MM.1S (cell line): ENCODE results near the gene CATSPERZ.

Experiments used
- DNase-seq: peaks from one replicate; pipeline ENCODE4 v3.0.0-alpha.2; 2015
- H2AFZ ChIP-seq: fragments of 300-600 bp; sonication (generic); 2 replicates; pipeline ENCODE4 v1.6.0; 2016; ENCODE audit warnings: antibody characterized with exemption, low read length
- H3F3A ChIP-seq: fragments of 300-600 bp; sonication (generic); 2 replicates; pipeline ENCODE4 v1.6.1; 2016; ENCODE audit warnings: mild to moderate bottlenecking, antibody characterized with exemption, low read length, moderate library complexity, mixed read lengths; ENCODE audit not compliant: insufficient read depth
- H3K27ac ChIP-seq: fragments of 300-600 bp; sonication (generic); 2 replicates; pipeline ENCODE4 v1.5.1; 2016; ENCODE audit warnings: mild to moderate bottlenecking, low read length
- H3K27me3 ChIP-seq: fragments of 300-600 bp; sonication (generic); replicated peaks from 2 replicates; pipeline ENCODE4 v1.6.0; 2016; ENCODE audit warnings: low read length; ENCODE audit not compliant: insufficient read depth
- H3K36me3 ChIP-seq: fragments of 300-600 bp; sonication (generic); replicated peaks from 2 replicates; pipeline ENCODE4 v1.6.1; 2016; ENCODE audit warnings: mild to moderate bottlenecking, low read length, mixed read lengths; ENCODE audit not compliant: insufficient read depth
- H3K4me1 ChIP-seq: fragments of 300-600 bp; sonication (generic); 2 replicates; pipeline ENCODE4 v1.6.1; 2016; ENCODE audit warnings: low read length, mixed read lengths
- H3K4me2 ChIP-seq: fragments of 300-600 bp; sonication (generic); 2 replicates; pipeline ENCODE4 v1.6.0; 2016; ENCODE audit warnings: low read depth, low read length
- H3K4me3 ChIP-seq: fragments of 300-600 bp; sonication (generic); 2 replicates; pipeline ENCODE4 v1.5.1; 2016; ENCODE audit warnings: low read length, mixed read lengths
- H3K79me2 ChIP-seq: fragments of 300-600 bp; sonication (generic); 2 replicates; pipeline ENCODE4 v1.6.1; 2016; ENCODE audit warnings: mixed run types, low read length, mixed read lengths
- H3K9ac ChIP-seq: fragments of 300-600 bp; sonication (generic); 2 replicates; pipeline ENCODE4 v1.6.1; 2016; ENCODE audit warnings: low read length, mixed read lengths
- H3K9me2 ChIP-seq: fragments of 300-600 bp; sonication (generic); replicated peaks from 2 replicates; pipeline ENCODE4 v1.6.1; 2016; ENCODE audit warnings: mild to moderate bottlenecking, low read length, mixed read lengths; ENCODE audit not compliant: insufficient read depth
- H3K9me3 ChIP-seq: fragments of 300-600 bp; sonication (generic); replicated peaks from 2 replicates; pipeline ENCODE4 v1.6.1; 2016; ENCODE audit warnings: mild to moderate bottlenecking, low read length, mixed read lengths; ENCODE audit not compliant: insufficient read depth
- H4K20me1 ChIP-seq: fragments of 300-600 bp; sonication (generic); 2 replicates; pipeline ENCODE4 v1.6.1; 2016; ENCODE audit warnings: mild to moderate bottlenecking, low read length, moderate library complexity, mixed read lengths; ENCODE audit not compliant: insufficient read depth
- CTCF ChIP-seq: fragments of 300-600 bp; sonication (generic); IDR thresholded peaks from 2 replicates; pipeline ENCODE4 v1.5.1; 2016; ENCODE audit warnings: antibody characterized with exemption, low read length, mixed read lengths
- EZH2 ChIP-seq: fragments of 300-600 bp; sonication (generic); optimal IDR thresholded peaks from 2 replicates; pipeline ENCODE3; 2017; ENCODE audit warnings: low read depth, mild to moderate bottlenecking, antibody characterized with exemption, low read length, mixed read lengths
- EZH2phosphoT487 ChIP-seq: fragments of 300-600 bp; sonication (generic); IDR thresholded peaks from 2 replicates; pipeline ENCODE4 v1.6.1; 2018; ENCODE audit warnings: antibody characterized with exemption, low read length

The CATSPERZ gene

GRCh38 chr11:64264371-64264852 lies 35.7 kb upstream of the CATSPERZ start:
- no peak overlapping the region for H3K9ac ChIP-seq
- no peak overlapping the region for H3K27ac ChIP-seq
- H3K4me1 ChIP-seq, result no peaks in the 10 kb centered on the region
- no peaks in the 10 kb centered on the region; the same call in 1 of the 2 replicates for H3K79me2 ChIP-seq
- H3F3A ChIP-seq, result 0 out of 2 replicates have a peak, but pooled peaks cover 8% of the 10 kb centered on the region
- no peak overlapping the region for H3K4me3 ChIP-seq
- no peaks in the 10 kb centered on the region for H3K9me3 ChIP-seq
- H4K20me1 ChIP-seq, result no peaks in the 10 kb centered on the region
- no peaks in the 10 kb centered on the region for H3K27me3 ChIP-seq
- no peak overlapping the region for H3K4me2 ChIP-seq
- H3K36me3 ChIP-seq, result no peaks in the 10 kb centered on the region
- H2AFZ ChIP-seq, result no peak overlapping the region
- TF ChIP-seq EZH2phosphoT487, result no peak
- no peaks in the 10 kb centered on the region for H3K9me2 ChIP-seq
- no peak for DNase-seq

GRCh38 chr11:64265176-64266160 lies 34.7 kb upstream of the CATSPERZ start:
- Histone ChIP-seq H3K9ac (no peak overlapping the region), H3K4me1 (no peaks in the 10 kb centered on the region), H3K27ac (no peak overlapping the region), H3K4me2 (no peak overlapping the region), H3K9me3 (no peaks in the 10 kb centered on the region), H3K27me3 (no peaks in the 10 kb centered on the region), H3K79me2 (no peaks in the 10 kb centered on the region; the same call in 1 of the 2 replicates), H3K36me3 (no peaks in the 10 kb centered on the region), H3K4me3 (no peak overlapping the region), H2AFZ (no peak overlapping the region), H3F3A (peaks cover 13% of the 10 kb centered on the region), H3K9me2 (no peaks in the 10 kb centered on the region), H4K20me1 (no peaks in the 10 kb centered on the region)
- no peak for TF ChIP-seq EZH2
- no peak for TF ChIP-seq CTCF
- no peak for TF ChIP-seq EZH2phosphoT487
- no peak for DNase-seq

- TF ChIP-seq EZH2phosphoT487, result no peak
- TF ChIP-seq EZH2, result no peak
- Histone ChIP-seq H3K4me2 (no peak overlapping the region), H2AFZ (no peak overlapping the region), H3F3A (peaks cover 16% of the 10 kb centered on the region), H4K20me1 (no peaks in the 10 kb centered on the region), H3K79me2 (peaks cover under 1% of the 10 kb centered on the region; the same call in 1 of the 2 replicates), H3K27ac (no peak overlapping the region), H3K36me3 (no peaks in the 10 kb centered on the region), H3K4me1 (no peaks in the 10 kb centered on the region), H3K27me3 (no peaks in the 10 kb centered on the region), H3K9me3 (no peaks in the 10 kb centered on the region), H3K9me2 (no peaks in the 10 kb centered on the region), H3K9ac (no peak overlapping the region), H3K4me3 (no peak overlapping the region)
- DNase-seq, result no peak
Observed at GRCh38 chr11:64266339-64266738, 33.8 kb upstream of the CATSPERZ start.

GRCh38 chr11:64267207-64267945 lies 32.8 kb upstream of the CATSPERZ start:
- H3K4me3 ChIP-seq, result no peak overlapping the region
- 0 out of 2 replicates have a peak, but pooled peaks cover 5% of the 10 kb centered on the region for H3K4me1 ChIP-seq
- no peak overlapping the region for H3K4me2 ChIP-seq

More at GRCh38 chr11:64267207-64267945, 32.8 kb upstream of the CATSPERZ start:
- Histone ChIP-seq H3F3A (peaks cover 23% of the 10 kb centered on the region), H3K79me2 (peaks cover 7% of the 10 kb centered on the region; the same call in 1 of the 2 replicates), H3K27ac (no peak overlapping the region), H2AFZ (no peak overlapping the region), H3K36me3 (no peaks in the 10 kb centered on the region), H3K9ac (no peak overlapping the region), H3K9me2 (no peaks in the 10 kb centered on the region), H3K27me3 (no peaks in the 10 kb centered on the region), H4K20me1 (no peaks in the 10 kb centered on the region), H3K9me3 (no peaks in the 10 kb centered on the region)
- TF ChIP-seq CTCF, result no peak
- no peak for TF ChIP-seq EZH2
- no peak for TF ChIP-seq EZH2phosphoT487
- DNase-seq, result no peak
